HG02970 (cell line): ENCODE results near the gene SUN2.

Experiments
- ATAC-seq: cut with Tn5 transposase; IDR thresholded peaks from one replicate; pipeline ENCODE4 v1.9.1; 2021; ENCODE audit warnings: mild to moderate bottlenecking, moderate library complexity, moderate number of reproducible peaks; ENCODE audit not compliant: unreplicated experiment, low FRiP score

Gene SUN2

GRCh38 chr22:38718414-38718813, 37.4 kb downstream of the SUN2 start:
- no peak for ATAC-seq

DNA sequence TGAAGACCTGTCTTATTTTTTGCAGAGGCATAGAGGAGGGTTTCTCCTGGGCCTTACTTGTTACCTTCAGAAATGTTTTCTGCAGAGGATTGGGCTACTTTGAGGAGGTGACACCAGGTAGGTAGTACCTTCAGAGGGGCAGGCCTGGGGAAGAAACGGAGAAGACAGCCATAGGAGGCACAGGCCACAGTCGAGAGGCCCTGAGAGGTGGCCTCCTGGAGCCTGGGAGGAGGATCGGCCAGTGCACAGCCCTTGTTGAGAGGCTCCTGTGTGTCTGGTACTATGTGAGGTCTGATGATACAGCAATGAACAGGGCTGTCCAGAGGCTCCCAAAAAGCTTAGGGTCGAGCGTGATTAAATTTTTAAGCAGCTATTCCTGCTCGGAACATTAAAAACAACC, 38.6 kb downstream of the SUN2 start:
- no peak for ATAC-seq

- no peak for ATAC-seq
Measured at GRCh38 chr22:38716826-38717225, 39.0 kb downstream of the SUN2 start.

DNA sequence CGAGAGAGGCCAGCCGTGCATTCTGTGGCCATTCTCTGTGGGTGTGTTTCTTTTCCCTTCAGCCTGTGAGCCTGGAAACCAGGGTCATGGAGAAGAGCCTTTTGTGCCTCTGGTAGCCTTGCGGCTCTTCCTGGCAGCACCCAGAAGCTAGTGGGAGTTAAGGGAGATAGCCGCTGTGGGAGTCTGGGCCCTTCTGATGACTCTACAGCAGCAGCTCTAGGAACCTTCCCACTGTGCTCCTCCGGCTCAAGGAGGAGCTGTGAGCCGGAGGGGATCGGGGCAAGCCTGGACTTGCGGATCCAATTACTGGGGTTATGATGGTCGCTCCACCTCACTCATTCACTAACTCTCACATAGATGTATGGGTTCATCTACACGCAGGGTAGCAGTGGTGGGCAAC, 39.5 kb downstream of the SUN2 start:
- ATAC-seq = no peak

DNA sequence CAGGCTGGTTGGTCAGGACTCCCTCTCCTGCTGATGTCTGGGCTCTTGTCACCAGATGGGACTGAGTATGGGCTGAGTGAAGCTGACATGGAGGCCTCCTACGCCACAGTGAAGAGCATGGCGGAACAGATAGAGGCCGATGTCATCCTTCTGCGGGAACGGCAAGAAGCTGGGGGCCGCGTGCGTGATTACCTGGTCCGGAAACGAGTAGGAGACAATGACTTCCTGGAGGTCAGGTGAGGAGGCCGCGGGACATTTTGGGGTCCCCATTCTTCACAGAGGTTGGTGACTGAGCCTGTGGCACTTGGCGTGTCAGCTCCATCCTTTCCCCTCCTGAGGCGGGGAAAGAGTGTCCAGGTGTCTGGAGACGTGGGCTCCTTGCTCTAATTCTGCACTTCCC, 39.9 kb downstream of the SUN2 start:
- no peak for ATAC-seq

- ATAC-seq = no peak
Measured at GRCh38 chr22:38715176-38715764, 40.5 kb downstream of the SUN2 start.

DNA sequence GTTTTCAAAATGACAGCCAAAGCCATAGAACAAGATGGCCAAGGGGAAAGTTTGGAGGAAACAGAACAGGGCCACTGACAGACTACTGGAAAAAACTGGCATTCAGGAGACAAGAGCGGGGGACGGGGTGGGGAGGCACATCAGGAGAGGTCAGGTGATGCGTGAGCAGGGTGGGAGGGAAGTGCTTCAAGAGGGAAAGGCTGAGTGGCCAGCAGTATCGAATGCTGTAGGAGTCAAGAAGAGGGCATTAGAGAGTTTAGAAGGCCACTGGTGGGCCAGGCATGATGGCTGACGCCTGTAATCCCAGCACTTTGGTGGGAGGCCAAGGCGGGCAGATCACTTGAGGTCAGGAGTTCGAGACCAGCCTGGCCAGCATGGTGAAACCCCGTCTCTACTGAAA, 41.9 kb downstream of the SUN2 start:
- ATAC-seq = no peak

DNA sequence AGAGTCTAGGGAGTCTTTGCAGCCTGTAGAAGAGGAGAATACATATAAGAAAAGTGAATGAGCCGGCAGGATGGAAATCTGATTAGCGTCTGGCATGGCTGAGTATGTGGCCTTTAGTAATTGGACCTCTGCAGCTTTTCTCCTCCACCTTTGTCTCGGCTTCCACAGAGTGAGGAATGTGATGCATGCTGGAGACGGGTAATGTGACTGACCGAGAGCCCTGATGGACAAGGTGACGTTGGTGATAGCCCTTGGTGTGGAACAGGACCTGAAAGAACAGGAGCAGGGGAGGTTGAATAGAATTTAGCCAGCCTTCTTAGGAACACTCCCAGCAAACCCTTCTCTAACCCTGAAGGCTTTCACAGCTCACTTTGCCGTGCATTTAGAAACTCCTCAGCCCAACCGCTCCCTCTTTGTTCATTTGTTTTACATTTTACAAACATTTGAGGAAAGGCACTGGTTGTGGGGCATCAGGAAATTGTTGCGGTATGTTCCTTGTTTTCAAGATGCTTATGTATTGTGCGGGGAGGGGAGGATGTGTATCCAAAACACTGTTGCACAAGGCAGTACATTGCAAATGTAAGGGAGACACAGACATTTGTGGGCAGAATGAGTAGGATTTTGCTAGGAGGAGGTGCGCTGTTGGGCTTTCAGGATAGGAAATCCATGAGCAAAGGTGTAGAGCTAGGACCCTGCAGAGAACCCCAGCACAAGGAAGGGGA, 43.2 kb downstream of the SUN2 start:
- no peak for ATAC-seq

DNA sequence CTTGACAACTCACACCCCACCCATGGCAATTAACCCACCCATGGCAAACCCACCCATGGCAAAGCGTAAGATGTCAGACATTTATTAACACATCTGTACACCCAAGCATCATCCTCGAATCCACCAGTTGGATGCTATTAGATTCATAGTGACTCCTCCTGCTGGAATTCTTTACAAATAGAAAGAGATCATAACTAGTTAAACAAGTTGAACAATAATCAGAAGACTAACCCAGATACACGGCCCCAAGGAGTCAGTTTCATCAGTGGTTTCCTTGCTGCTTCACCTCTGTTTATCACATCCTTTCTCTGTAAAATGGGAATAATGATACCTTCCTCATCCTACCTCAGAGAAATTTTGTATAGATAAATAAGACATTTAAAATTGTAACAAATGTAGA, 44.9 kb downstream of the SUN2 start:
- ATAC-seq = no peak

- ATAC-seq = no peak
Measured at GRCh38 chr22:38710351-38710750, 45.4 kb downstream of the SUN2 start.

- no peak for ATAC-seq
Measured at GRCh38 chr22:38709306-38709705, 46.5 kb downstream of the SUN2 start.

DNA sequence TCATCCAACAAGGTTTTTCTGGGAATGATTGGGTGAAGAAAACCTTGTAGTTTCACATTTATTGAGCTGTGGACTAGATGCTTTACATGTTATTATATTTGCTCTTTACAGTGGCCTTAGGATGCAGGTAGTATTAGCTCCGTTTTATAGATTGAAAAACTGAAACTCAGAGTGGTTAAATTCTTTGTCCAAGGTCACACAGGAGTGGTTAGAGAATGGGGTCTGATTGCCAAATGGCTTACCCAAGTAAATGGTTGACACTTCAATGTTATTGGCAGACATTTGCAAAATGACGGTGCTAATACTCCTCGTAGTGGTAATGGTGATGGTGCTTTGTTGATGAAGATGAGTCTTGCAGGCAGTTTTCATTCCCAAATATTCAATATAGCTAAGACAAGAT, 47.8 kb downstream of the SUN2 start:
- no peak for ATAC-seq

- ATAC-seq = no peak
Measured at GRCh38 chr22:38707346-38707745, 48.5 kb downstream of the SUN2 start.

GRCh38 chr22:38706901-38707195, 49.0 kb downstream of the SUN2 start:
- ATAC-seq = no peak

DNA sequence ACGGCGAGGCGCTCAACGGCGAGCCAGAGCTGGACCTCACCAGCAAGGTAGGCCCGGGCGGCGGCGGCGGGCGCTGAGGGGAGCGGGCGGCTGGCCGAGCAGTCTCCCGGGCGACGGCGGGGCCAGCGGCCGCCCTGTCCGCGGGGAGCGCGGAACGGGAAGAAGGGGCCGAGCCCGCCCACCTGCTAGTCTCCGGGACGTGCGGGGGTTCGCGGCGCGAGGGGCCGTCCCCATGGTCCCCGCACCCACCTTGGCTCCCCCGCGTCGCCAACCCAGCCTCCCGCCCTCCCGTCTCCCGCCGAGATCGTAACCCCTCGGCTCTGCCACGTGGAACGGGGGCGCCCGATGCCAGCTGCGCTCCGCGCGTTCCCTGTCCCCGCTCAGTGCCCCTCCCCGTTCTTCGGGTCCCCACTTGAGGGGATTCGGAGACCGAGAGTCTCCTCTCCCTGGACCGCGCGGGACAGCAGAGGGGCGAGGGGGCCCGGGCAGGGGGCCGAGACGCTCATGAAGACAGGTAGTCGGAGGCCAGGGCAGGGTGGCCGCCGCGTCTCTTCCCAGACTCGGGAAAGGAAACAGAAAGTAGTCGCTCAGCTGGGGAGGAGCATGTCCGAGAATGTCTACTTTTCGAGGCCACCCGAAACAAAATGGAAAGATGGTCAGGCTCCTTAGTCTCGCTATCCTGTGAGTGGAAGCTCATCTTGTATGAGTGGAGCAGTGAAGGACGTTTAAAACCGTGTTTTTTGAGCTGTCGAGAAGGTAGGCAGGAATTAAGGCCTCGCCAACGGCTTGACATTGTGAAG, 49.5 kb downstream of the SUN2 start:
- ATAC-seq = peak; percentile 9

- peak; percentile 66 for ATAC-seq
Measured at GRCh38 chr22:38705235-38706100, 50.3 kb downstream of the SUN2 start, which contains the start of gene GTPBP1. Gene GTPBP1 (plus strand): TSS chr22:38705944. CDS start chr22:38705956, 12 bp downstream.

DNA sequence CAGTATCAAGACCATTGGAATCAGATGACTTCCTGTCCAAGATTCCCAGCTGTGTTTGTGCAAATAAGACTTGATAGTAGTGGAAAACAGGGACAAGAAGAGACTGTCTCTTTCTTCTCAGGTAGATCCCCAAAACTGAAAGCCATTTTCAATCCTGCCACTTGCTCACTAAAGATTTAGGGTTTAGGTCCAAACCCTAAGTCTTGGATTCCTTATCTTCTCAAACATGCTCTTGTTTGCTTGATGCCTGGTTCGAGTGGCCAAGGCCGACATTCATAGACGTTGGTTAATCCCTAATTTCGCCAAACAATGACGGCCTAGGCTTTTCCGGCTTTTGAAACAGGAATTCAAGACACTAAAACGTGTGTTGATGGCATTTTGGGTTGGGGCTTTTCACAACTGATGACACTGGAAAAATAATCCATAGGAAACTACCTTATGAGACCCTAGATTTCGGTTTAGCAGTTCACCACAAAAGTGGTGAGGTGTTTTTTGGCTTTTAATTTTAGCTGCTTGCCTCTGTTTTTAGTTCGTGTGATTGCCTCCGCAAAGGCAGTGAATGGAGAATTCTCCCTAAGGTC, 51.1 kb downstream of the SUN2 start:
- ATAC-seq = no peak

DNA sequence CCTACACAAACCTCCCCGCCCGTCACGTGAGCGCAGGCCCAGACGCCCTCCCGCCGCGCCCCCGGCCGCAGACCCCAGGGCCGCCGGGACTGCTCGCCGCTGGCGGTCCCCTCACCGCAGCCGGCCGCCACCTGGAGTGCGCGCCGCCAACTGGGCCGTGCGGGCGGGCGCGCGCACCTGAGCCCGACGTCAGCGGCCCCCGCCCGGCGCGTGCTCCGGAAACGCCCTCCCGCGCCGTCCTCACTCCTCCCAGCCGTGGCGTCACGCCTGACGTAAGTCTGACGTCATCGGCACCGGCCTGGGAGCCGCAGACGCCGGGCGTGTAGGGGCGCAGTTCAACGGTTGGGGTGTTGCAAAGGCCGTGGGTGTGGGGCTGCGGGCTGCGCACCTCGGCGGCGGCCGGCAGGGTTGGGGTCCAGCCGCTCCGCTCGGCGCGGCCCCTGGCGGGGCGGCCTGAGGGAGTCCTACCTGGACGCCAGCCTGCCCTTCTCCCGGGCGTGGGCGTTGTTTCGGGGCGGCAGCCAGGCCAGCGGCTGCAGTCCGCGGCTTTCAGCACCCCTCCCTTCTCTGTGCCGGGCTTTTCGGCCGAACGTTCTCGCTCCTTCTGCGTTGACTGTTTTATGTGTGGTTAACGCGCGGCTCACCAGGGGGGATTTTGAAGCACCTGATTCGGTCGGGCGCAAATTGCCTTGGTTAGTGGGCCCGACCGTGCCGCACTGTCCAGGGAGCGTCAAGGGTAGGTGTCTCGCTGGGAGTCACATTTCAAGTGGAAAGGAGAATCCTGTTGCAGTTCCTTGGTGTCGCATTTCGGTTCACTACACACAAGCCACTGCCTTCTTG, 54.8 kb downstream of the SUN2 start, which contains the start of gene JOSD1:
Gene JOSD1 (minus strand): TSS at position 155 of the 840 bp plus-strand sequence. CDS start 956 bp downstream, outside the sequence.
- ATAC-seq = peak; percentile 47

DNA sequence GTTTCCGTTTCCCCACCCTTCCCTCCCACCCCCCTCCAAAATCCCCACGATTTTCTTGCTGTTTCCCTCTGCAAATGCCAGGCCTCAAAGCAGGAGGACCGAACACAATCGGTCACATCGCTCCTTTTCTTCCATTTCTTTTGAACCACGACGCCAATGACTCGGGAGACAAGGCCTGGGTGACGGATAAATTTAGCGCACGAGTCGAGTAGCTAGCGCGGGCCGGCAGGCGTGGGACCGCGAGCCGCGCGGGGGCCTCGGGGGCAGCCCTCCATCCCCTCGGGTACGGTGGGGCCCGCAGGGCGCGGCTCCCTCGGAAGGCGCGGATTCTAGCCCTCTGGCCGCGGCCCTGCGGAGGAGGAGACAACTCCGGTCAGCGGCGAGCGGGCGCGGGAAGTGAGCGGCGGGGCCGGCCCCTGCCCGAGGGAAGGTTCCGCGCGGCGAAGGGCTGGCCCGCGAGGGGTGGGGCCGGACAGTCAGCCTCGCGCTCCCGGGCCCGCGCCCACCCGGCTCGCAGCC, 55.5 kb downstream of the SUN2 start:
- ATAC-seq = no peak
